ENCODE measurements around the gene GGTA1.
A peak's percentile ranks its signal among the peaks of the same experiment; 100 is the strongest.
"Not testable (repeated sequence)": the region's sequence is repeated elsewhere in the genome, so short reads cannot be mapped to it uniquely, and the experiment has no call there.

GGTA1 gene

GRCh38 chr9:121499427-121500164, at the start of gene GGTA1:
Gene GGTA1 (minus strand): TSS chr9:121499844. CDS start chr9:121467922, 31,922 bp downstream.
- in situ Hi-C loops (cut with MboI; ENCODE audit: low pct_unique_long_range_greater_than_20kb, low sequenced_read_pairs) = no loop called here
- DNase-seq = peak; percentile 58

GRCh38 chr9:121548666-121549065, 49.0 kb upstream of the GGTA1 start:
- no peak for DNase-seq
- in situ Hi-C loops (cut with MboI; ENCODE audit: low pct_unique_long_range_greater_than_20kb, low sequenced_read_pairs) = loop anchor here (10.0 kb wide), 1 partner anchor 446 kb away; no protein-coding TSS in a partner anchor

GRCh38 chr9:121545875-121546423, 46.3 kb upstream of the GGTA1 start:
- peak; percentile 85 for DNase-seq
- in situ Hi-C loops (cut with MboI; ENCODE audit: low pct_unique_long_range_greater_than_20kb, low sequenced_read_pairs) = loop anchor here (10.0 kb wide), 1 partner anchor 449 kb away; no protein-coding TSS in a partner anchor

GRCh38 chr9:121545150-121545874, 45.7 kb upstream of the GGTA1 start:
- DNase-seq = no peak
- in situ Hi-C loops (cut with MboI; ENCODE audit: low pct_unique_long_range_greater_than_20kb, low sequenced_read_pairs) = loop anchor here (10.0 kb wide), 1 partner anchor 449 kb away; no protein-coding TSS in a partner anchor

- in situ Hi-C loops (cut with MboI; ENCODE audit: low pct_unique_long_range_greater_than_20kb, low sequenced_read_pairs) = loop anchor here (10.0 kb wide), 1 partner anchor 453 kb away; no protein-coding TSS in a partner anchor
- DNase-seq = no peak
Measured at GRCh38 chr9:121542025-121542424, 42.4 kb upstream of the GGTA1 start.

GRCh38 chr9:121541256-121541655, 41.6 kb upstream of the GGTA1 start:
- in situ Hi-C loops (cut with MboI; ENCODE audit: low pct_unique_long_range_greater_than_20kb, low sequenced_read_pairs) = loop anchor here (10.0 kb wide), 1 partner anchor 454 kb away; no protein-coding TSS in a partner anchor
- no peak for DNase-seq

- in situ Hi-C loops (cut with MboI; ENCODE audit: low pct_unique_long_range_greater_than_20kb, low sequenced_read_pairs) = no loop called here
- peak; percentile 40 for DNase-seq
Measured at GRCh38 chr9:121538221-121538620, 38.6 kb upstream of the GGTA1 start.

GRCh38 chr9:121537283-121537682, 37.6 kb upstream of the GGTA1 start:
- in situ Hi-C loops (cut with MboI; ENCODE audit: low pct_unique_long_range_greater_than_20kb, low sequenced_read_pairs) = no loop called here
- DNase-seq = no peak

- in situ Hi-C loops (cut with MboI; ENCODE audit: low pct_unique_long_range_greater_than_20kb, low sequenced_read_pairs) = no loop called here
- no peak for DNase-seq
Measured at GRCh38 chr9:121532881-121533280, 33.2 kb upstream of the GGTA1 start.

- in situ Hi-C loops (cut with MboI; ENCODE audit: low pct_unique_long_range_greater_than_20kb, low sequenced_read_pairs) = no loop called here
Measured at GRCh38 chr9:121529237-121529987, 29.8 kb upstream of the GGTA1 start.

GRCh38 chr9:121528642-121529041, 29.0 kb upstream of the GGTA1 start:
- DNase-seq = no peak
- in situ Hi-C loops (cut with MboI; ENCODE audit: low pct_unique_long_range_greater_than_20kb, low sequenced_read_pairs) = no loop called here

More at GRCh38 chr9:121529237-121529987, 29.8 kb upstream of the GGTA1 start:
- DNase-seq = no peak

GRCh38 chr9:121527371-121527770, 27.7 kb upstream of the GGTA1 start:
- in situ Hi-C loops (cut with MboI; ENCODE audit: low pct_unique_long_range_greater_than_20kb, low sequenced_read_pairs) = no loop called here
- no peak for DNase-seq

GRCh38 chr9:121519688-121520087, 20.0 kb upstream of the GGTA1 start:
- in situ Hi-C loops (cut with MboI; ENCODE audit: low pct_unique_long_range_greater_than_20kb, low sequenced_read_pairs) = not testable (repeated sequence)

GRCh38 chr9:121518634-121519033, 19.0 kb upstream of the GGTA1 start:
- in situ Hi-C loops (cut with MboI; ENCODE audit: low pct_unique_long_range_greater_than_20kb, low sequenced_read_pairs) = no loop called here
- DNase-seq = no peak

More at GRCh38 chr9:121519688-121520087, 20.0 kb upstream of the GGTA1 start:
- not testable (repeated sequence) for DNase-seq

- peak; percentile 79 for DNase-seq
- in situ Hi-C loops (cut with MboI; ENCODE audit: low pct_unique_long_range_greater_than_20kb, low sequenced_read_pairs) = not testable (repeated sequence)
Measured at GRCh38 chr9:121513166-121513565, 13.5 kb upstream of the GGTA1 start.

- peak; percentile 88 for DNase-seq
- in situ Hi-C loops (cut with MboI; ENCODE audit: low pct_unique_long_range_greater_than_20kb, low sequenced_read_pairs) = no loop called here
Measured at GRCh38 chr9:121510766-121511550, 11.3 kb upstream of the GGTA1 start.

- in situ Hi-C loops (cut with MboI; ENCODE audit: low pct_unique_long_range_greater_than_20kb, low sequenced_read_pairs) = no loop called here
- no peak for DNase-seq
Measured at GRCh38 chr9:121509180-121509579, 9.5 kb upstream of the GGTA1 start.

- no peak for DNase-seq
- in situ Hi-C loops (cut with MboI; ENCODE audit: low pct_unique_long_range_greater_than_20kb, low sequenced_read_pairs) = no loop called here
Measured at GRCh38 chr9:121508415-121508814, 8.8 kb upstream of the GGTA1 start.
